ENCODE data around the gene PRSS8.

DNA sequence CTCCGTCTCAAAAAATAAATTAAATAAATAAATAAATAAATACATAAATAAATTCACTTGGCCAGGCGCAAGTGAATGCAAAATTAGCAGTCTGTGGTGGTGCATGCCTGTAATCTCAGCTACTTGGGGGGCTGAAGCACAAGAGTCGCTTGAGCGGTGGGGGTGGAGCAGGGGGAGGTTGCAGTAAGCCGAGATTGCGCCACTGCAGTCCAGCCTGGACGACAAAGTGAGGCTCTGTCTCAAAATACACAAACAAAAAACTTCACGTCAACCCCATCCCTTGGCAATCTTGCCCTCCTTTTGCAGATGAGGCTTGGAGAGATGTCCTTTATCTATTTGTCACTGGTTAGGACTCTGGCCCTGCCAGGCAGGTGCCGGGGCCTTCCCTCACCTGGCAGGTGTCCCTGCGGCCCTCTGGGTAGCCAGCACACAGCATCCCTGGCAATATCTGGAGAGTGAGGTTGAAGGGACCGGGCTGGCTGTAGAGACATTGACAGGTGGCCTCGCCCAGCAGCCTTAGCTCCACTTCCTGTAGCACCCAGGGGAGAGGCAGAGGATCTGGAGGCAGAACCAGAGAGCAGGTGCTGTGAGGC lies 10.0 kb upstream of the PRSS8 start:
- TF ChIP-seq, protein P1, sequence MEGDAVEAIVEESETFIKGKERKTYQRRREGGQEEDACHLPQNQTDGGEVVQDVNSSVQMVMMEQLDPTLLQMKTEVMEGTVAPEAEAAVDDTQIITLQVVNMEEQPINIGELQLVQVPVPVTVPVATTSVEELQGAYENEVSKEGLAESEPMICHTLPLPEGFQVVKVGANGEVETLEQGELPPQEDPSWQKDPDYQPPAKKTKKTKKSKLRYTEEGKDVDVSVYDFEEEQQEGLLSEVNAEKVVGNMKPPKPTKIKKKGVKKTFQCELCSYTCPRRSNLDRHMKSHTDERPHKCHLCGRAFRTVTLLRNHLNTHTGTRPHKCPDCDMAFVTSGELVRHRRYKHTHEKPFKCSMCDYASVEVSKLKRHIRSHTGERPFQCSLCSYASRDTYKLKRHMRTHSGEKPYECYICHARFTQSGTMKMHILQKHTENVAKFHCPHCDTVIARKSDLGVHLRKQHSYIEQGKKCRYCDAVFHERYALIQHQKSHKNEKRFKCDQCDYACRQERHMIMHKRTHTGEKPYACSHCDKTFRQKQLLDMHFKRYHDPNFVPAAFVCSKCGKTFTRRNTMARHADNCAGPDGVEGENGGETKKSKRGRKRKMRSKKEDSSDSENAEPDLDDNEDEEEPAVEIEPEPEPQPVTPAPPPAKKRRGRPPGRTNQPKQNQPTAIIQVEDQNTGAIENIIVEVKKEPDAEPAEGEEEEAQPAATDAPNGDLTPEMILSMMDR (conservative IDR thresholded peaks at IDR 0.05 in 1 of 2, IDR thresholded peaks at IDR 0.05 in 1 of 2; ENCODE audit: low read depth in 1 of 2, low read length in 2 of 2): no peak
- TF ChIP-seq EZH2 (IDR thresholded peaks at IDR 0.05; ENCODE audit: low read length, missing control alignments): no peak

Measured in fibroblast of lung (primary cell).